Measurements from ENCODE around the gene FIGNL2.
"Not testable (repeated sequence)": the region's sequence is repeated elsewhere in the genome, so short reads cannot be mapped to it uniquely, and the experiment has no call there.

Gene FIGNL2

DNA sequence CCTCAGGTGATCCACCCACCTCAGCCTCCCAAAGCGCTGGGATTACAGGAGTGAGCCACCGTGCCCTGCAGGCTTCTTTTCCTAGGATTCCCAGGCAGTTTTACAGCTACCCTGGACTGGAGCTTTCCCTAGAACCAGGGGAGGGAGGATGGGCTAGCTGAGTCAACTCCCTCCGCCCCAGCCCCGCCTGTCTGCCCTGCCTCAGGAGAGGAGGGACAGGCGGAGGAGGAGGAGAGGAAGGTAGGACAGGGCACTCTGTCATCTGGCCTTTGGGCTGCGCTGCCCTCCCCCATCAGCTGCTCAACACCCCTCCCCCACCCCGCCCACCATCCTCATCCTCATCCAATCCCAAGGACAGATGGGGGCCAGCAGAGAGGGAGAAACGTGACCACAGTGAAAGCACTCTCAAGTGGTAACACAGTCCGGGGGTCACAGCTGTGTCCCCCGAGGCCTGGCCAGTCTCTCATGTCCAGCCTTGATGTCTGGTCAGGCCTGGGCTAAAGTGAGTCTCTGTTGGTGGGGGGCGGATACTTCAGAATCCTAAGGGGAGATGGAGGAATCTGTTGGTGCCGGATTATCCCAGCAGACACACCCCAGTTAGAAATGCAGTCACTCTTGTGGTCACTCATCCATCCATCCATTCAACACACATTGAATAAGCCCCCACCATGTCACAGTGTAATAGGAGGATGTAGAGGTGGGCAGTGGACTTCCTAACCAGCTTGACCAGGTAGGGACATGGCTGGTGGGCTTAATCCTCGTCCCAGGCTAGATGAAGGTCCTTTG is 12.3 kb downstream of the FIGNL2 start:
- DNase-seq (ENCODE audit: low read depth): no peak
- no peak overlapping the region for H3K4me3 ChIP-seq (ENCODE audit: low read depth, low read length)
- TF ChIP-seq, protein P1, sequence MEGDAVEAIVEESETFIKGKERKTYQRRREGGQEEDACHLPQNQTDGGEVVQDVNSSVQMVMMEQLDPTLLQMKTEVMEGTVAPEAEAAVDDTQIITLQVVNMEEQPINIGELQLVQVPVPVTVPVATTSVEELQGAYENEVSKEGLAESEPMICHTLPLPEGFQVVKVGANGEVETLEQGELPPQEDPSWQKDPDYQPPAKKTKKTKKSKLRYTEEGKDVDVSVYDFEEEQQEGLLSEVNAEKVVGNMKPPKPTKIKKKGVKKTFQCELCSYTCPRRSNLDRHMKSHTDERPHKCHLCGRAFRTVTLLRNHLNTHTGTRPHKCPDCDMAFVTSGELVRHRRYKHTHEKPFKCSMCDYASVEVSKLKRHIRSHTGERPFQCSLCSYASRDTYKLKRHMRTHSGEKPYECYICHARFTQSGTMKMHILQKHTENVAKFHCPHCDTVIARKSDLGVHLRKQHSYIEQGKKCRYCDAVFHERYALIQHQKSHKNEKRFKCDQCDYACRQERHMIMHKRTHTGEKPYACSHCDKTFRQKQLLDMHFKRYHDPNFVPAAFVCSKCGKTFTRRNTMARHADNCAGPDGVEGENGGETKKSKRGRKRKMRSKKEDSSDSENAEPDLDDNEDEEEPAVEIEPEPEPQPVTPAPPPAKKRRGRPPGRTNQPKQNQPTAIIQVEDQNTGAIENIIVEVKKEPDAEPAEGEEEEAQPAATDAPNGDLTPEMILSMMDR (conservative IDR thresholded peaks at IDR 0.05; ENCODE audit: low read depth, low read length): no peak

DNA sequence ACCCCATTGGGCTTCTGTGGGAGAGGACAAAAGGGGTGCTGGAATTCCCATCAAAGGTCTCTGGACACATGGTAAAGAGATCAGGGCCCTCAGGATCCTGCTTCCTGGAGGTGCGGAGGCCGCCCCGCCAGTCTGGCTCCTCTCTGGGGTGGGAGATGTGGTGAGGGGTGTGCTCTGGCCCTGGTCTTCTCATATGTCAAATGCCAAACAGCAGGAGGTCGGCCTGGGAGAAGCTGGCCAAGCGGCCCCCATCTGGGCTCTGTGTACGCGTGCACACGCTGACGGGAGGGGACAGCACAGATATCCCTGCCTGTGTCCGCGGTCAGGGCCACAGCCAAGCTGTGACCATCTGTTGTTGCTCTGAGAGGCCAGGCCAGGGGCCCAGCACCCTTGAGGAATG is 14.1 kb downstream of the FIGNL2 start:
- TF ChIP-seq, protein P1 (conservative IDR thresholded peaks at IDR 0.05; ENCODE audit: low read depth, low read length): no peak
- no peak overlapping the region for H3K4me3 ChIP-seq (ENCODE audit: low read depth, low read length)
- no peak for DNase-seq (ENCODE audit: low read depth)

DNA sequence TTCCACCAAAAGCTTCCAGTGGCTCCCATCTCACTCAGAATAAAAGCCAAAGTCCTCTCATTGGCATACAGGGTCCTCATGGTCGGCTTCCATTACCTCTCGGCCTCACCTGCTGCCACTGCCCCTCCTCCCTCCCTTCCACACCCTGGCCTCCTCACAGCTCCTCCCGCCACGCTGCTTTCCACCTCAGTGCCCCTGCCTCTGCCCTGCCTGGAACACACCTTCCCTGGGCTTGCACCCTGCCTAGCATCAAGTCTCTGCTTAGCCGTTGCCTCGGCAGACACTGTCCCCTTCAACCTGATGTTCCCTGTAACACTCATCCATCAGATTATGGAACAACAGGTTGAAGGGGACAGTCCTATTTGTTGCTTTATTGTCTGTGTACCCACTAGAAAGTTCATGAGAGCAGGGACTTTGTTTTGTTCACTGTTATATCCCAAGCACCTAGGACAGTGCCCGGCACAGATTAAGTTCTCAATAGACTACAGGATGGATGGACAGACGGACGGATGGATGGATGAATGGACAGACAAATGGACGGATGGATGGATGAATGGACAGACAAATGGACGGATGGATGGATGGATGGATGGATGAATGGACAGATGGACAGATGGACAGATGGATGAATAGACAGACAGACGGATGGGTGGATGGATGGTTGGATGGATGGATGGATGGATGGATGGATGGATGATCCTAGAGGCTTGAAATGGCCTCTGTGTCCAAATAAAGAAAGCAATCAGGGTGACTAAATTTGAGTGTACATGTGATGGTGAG is 14.9 kb downstream of the FIGNL2 start:
- no peak for DNase-seq (ENCODE audit: low read depth)
- TF ChIP-seq, protein P1 (conservative IDR thresholded peaks at IDR 0.05; ENCODE audit: low read depth, low read length): no peak

DNA sequence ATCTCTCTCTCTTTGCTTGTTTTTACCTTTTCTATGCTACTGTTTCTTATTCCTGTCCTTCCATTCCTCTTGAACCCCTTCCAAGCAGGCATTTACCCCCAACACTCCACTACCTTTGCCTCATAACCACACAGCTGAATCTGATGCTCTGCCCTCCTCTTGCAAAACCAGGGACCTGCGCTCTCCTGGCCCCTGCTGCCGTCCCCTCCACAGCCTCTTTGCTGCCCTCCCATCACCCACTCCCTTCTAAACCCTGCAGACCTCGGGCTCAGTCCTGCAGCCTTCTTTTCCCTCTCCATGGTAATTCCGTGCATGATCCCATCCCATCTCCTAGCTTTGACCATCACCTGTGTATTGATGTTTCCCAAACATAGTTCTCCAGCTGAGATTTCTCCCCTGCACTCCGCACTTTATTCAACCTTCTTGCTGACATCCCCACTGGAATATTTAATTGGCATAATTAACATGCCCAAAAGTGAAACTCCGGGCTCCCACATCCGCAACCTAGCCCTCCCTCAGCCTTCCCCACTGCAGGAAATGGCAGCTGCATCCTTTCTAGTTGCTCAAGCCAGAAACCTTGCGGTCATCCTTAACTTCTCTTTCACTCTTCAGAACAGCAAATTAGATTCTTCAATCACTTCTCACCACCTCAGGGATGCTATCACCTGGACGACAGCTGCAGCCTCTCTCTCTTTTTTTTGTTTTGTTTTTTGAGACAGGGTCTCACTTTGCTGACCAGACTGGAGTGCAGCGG is 16.0 kb downstream of the FIGNL2 start:
- TF ChIP-seq, protein P1 (conservative IDR thresholded peaks at IDR 0.05; ENCODE audit: low read depth, low read length): no peak
- no peak overlapping the region for H3K4me3 ChIP-seq (ENCODE audit: low read depth, low read length)
- DNase-seq (ENCODE audit: low read depth): no peak

More for the DNA sequence above, 14.9 kb downstream of the FIGNL2 start:
- no peak overlapping the region for H3K4me3 ChIP-seq (ENCODE audit: low read depth, low read length)

DNA sequence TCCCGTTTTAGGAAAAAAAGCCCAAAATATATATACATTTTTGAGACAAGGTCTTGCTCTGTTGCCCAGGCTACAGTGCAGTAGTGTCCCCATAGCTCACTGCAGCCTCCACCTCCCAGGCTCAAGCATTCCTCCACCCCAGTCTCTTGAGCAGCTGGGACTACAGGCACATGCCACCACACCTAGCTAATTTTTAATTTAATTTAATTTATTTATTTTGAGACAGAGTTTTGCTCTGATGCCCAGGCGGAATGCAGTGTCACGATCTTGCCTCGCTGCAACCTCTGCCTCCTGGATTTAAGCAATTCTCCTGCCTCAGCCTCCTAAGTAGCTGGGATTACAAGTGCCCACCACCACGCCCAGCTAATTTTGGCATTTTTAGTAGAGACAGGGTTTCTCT is 16.7 kb downstream of the FIGNL2 start:
- DNase-seq (ENCODE audit: low read depth): not testable (repeated sequence)

DNA sequence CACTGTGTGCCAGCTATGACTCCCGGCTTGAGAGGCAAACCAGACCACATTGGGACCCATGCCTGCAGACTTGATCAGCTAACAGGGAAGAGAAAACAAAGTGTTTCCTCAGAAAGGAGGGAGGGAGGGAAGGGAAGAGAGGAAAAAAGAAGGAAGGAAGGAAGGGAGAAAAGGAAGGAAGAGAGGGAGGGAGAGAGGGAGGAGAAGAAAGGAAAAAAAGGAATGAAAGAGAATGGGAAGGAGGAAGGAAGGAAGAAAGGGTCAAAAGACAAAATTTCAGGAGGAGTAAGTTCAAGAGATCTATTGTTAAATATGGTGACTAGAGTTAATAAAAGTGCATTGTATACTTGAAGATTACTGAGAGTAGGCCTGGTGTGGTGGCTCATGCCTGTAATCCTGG is 18.9 kb downstream of the FIGNL2 start:
- TF ChIP-seq, protein P1 (conservative IDR thresholded peaks at IDR 0.05; ENCODE audit: low read depth, low read length): no peak
- no peak for DNase-seq (ENCODE audit: low read depth)
- H3K4me3 ChIP-seq (ENCODE audit: low read depth, low read length): no peak overlapping the region

More for the DNA sequence above, 16.7 kb downstream of the FIGNL2 start:
- not testable (repeated sequence) for H3K4me3 ChIP-seq (ENCODE audit: low read depth, low read length)

DNA sequence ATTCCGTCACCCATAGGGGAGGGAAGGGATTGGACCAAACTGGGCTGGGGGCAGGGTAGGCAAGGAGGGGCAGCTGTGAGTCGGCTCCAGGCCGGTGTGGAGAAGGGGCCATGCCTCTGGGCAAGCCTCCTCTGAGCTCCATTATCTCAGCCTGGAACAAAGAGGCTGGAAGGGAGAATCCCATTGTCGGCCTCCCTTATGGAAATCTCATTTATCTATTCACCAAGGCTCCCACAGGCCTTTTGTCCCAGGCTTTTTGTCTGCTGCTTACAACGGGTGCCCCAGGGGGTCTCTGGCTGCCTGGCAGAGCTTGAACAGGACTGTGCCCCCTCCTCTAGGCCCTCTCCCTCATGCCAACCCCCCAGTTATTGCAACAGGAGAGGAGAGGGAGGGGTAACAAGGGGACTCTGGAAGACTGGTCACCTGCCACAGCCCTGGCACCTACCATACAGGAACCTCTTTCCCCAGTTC is 19.5 kb downstream of the FIGNL2 start:
- no peak for DNase-seq (ENCODE audit: low read depth)
- TF ChIP-seq, protein P1 (conservative IDR thresholded peaks at IDR 0.05; ENCODE audit: low read depth, low read length): no peak
- no peak overlapping the region for H3K4me3 ChIP-seq (ENCODE audit: low read depth, low read length)
